Muscle of leg (tissue), 11 donors: ENCODE measurements around the gene TGM1. TPM values are rescaled to one million over a fixed set of nuclear protein-coding genes. Genes with fewer than 3 reads are reported as not detected.

ENCODE experiments used
- DNase-seq: peaks from one replicate; pipeline ENCODE4 v3.0.0; 2013
- H3K27ac ChIP-seq: one replicate; pipeline ENCODE4 v1.5.1; 2013; ENCODE audit warnings: mild to moderate bottlenecking, low read length, control low read depth
- H3K27me3 ChIP-seq: one replicate; pipeline ENCODE4 v1.6.1; 2013; ENCODE audit warnings: low read length; ENCODE audit not compliant: control insufficient read depth, insufficient read depth
- H3K36me3 ChIP-seq: one replicate; pipeline ENCODE4 v1.6.1; 2013; ENCODE audit warnings: low read length; ENCODE audit not compliant: control insufficient read depth, insufficient read depth
- H3K4me1 ChIP-seq: one replicate; pipeline ENCODE4 v1.6.1; 2013; ENCODE audit warnings: low read length; ENCODE audit not compliant: control insufficient read depth, insufficient read depth
- H3K4me3 ChIP-seq: one replicate; pipeline ENCODE4 v1.5.1; 2013; ENCODE audit warnings: low read length, control low read depth
- H3K9me3 ChIP-seq: replicated peaks from 2 replicates; pipeline ENCODE4 v1.6.1; 2013; ENCODE audit warnings: low read depth, low read length; ENCODE audit not compliant: control insufficient read depth
- WGBS: methylation state at CpG from one replicate; pipeline ENCODE4 v1.1.5; 2013; ENCODE audit warnings: missing lambda C conversion rate; ENCODE audit not compliant: insufficient coverage; 5-methylcytosine and 5-hydroxymethylcytosine counted together
- polyA plus RNA-seq, 8 donors: library from polyadenylated mRNA; unstranded; fragments of 120-200 nt; gene quantifications; one replicate each; pipeline versions ENCODE4 v1.2.1 to v1.2.3, GENCODE V29; 2013; ENCODE audit warnings: inconsistent platforms in 1 of 8, low replicate concordance in 1 of 8; ENCODE audit not compliant: insufficient read length in 8 of 8, insufficient read depth in 1 of 8
- total RNA-seq: library from RNA; stranded (reverse); fragments of 120-200 nt; gene quantifications from one replicate; pipeline ENCODE4 v1.2.4, GENCODE V29; 2013

Gene TGM1
- total and polyA plus RNA-seq, 9 donors: 0.71 to 3.0 (median 1.1) TPM

GRCh38 chr14:24291446-24292117 lies 28.6 kb upstream of the TGM1 start:
- DNase-seq: no peak
- H3K4me1 ChIP-seq: peaks cover 2% of the 10 kb centered on the region
- no peaks in the 10 kb centered on the region for H3K9me3 ChIP-seq
- H3K4me3 ChIP-seq: no peak overlapping the region
- no peak overlapping the region for H3K27ac ChIP-seq
- 81% methylated on average over 3 of the region's 3 CpGs for WGBS
- no peaks in the 10 kb centered on the region for H3K27me3 ChIP-seq
- H3K36me3 ChIP-seq: peaks cover 47% of the 10 kb centered on the region

- Histone ChIP-seq H3K27me3 (no peaks in the 10 kb centered on the region), H3K36me3 (peaks cover 39% of the 10 kb centered on the region), H3K4me1 (no peaks in the 10 kb centered on the region), H3K4me3 (no peak overlapping the region), H3K27ac (no peak overlapping the region), H3K9me3 (no peaks in the 10 kb centered on the region)
- DNase-seq: no peak
- 67% methylated on average over 4 of the region's 9 CpGs for WGBS
Observed at GRCh38 chr14:24290746-24291145, 27.8 kb upstream of the TGM1 start.

- WGBS: 100% methylated on average over 2 of the region's 6 CpGs
- Histone ChIP-seq H3K36me3 (peaks cover 34% of the 10 kb centered on the region), H3K27me3 (no peaks in the 10 kb centered on the region), H3K27ac (no peak overlapping the region), H3K9me3 (no peaks in the 10 kb centered on the region), H3K4me3 (no peak overlapping the region), H3K4me1 (no peaks in the 10 kb centered on the region)
- DNase-seq: no peak
Observed at GRCh38 chr14:24289649-24290280, 26.8 kb upstream of the TGM1 start.

GRCh38 chr14:24286996-24287395 lies 24.0 kb upstream of the TGM1 start:
- peaks cover 26% of the 10 kb centered on the region for H3K36me3 ChIP-seq
- WGBS: 92% methylated on average over 2 of the region's 5 CpGs

GRCh38 chr14:24285351-24285750 lies 22.4 kb upstream of the TGM1 start:
- WGBS: 75% methylated on average over 1 of the region's 4 CpGs
- H3K9me3 ChIP-seq: no peaks in the 10 kb centered on the region
- no peak overlapping the region for H3K4me3 ChIP-seq
- peaks cover 11% of the 10 kb centered on the region for H3K4me1 ChIP-seq
- H3K27me3 ChIP-seq: no peaks in the 10 kb centered on the region
- no peak for DNase-seq
- no peak overlapping the region for H3K27ac ChIP-seq
- H3K36me3 ChIP-seq: peaks cover 11% of the 10 kb centered on the region

More at GRCh38 chr14:24286996-24287395, 24.0 kb upstream of the TGM1 start:
- H3K9me3 ChIP-seq: no peaks in the 10 kb centered on the region
- DNase-seq: no peak
- no peak overlapping the region for H3K4me3 ChIP-seq
- H3K4me1 ChIP-seq: peaks cover 11% of the 10 kb centered on the region
- no peak overlapping the region for H3K27ac ChIP-seq
- H3K27me3 ChIP-seq: no peaks in the 10 kb centered on the region

- Histone ChIP-seq H3K9me3 (no peaks in the 10 kb centered on the region), H3K4me3 (no peak overlapping the region), H3K27me3 (no peaks in the 10 kb centered on the region), H3K36me3 (peaks cover 3% of the 10 kb centered on the region), H3K4me1 (peaks cover 11% of the 10 kb centered on the region), H3K27ac (no peak overlapping the region)
- 87% methylated on average over 5 of the region's 11 CpGs for WGBS
- no peak for DNase-seq
Observed at GRCh38 chr14:24284501-24285035, 21.6 kb upstream of the TGM1 start.

GRCh38 chr14:24283796-24284460 lies 21.0 kb upstream of the TGM1 start:
- H3K27me3 ChIP-seq: no peaks in the 10 kb centered on the region
- peaks cover 14% of the 10 kb centered on the region for H3K4me1 ChIP-seq
- H3K4me3 ChIP-seq: no peak overlapping the region
- 75% methylated on average over 4 of the region's 5 CpGs for WGBS
- no peaks in the 10 kb centered on the region for H3K9me3 ChIP-seq
- no peak overlapping the region for H3K27ac ChIP-seq
- no peaks in the 10 kb centered on the region for H3K36me3 ChIP-seq
- no peak for DNase-seq

DNA sequence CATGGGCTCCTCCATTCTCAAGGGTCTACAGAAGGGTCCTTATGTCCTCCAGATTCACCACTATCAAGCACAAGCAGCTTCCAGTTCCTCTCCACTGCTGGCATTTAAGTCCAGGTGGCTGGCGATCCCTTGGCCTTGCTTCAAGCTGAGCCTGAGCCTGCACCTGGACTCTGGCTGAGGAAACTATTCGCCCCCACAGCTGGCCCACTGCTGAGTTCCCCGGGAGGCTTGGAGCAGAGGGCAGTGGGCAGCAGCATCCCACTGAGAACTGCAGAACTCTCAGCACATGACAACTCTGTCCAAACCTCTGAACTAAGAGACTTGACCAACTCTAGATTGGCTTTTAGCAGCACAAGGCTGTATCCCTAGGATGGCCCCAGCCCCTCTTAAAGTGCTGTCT lies 19.8 kb upstream of the TGM1 start:
- no peaks in the 10 kb centered on the region for H3K36me3 ChIP-seq
- no peak for DNase-seq

GRCh38 chr14:24281636-24282035 lies 18.7 kb upstream of the TGM1 start:
- H3K27ac ChIP-seq: no peak overlapping the region
- peaks cover 14% of the 10 kb centered on the region for H3K4me1 ChIP-seq
- no peak for DNase-seq
- WGBS: 84% methylated on average over 3 of the region's 7 CpGs
- H3K4me3 ChIP-seq: no peak overlapping the region
- H3K36me3 ChIP-seq: no peaks in the 10 kb centered on the region
- no peaks in the 10 kb centered on the region for H3K9me3 ChIP-seq
- H3K27me3 ChIP-seq: no peaks in the 10 kb centered on the region

More for the DNA sequence above, 19.8 kb upstream of the TGM1 start:
- Histone ChIP-seq H3K9me3 (no peaks in the 10 kb centered on the region), H3K4me1 (peaks cover 14% of the 10 kb centered on the region), H3K27me3 (no peaks in the 10 kb centered on the region), H3K27ac (no peak overlapping the region), H3K4me3 (no peak overlapping the region)
- WGBS: 67% methylated on average over 3 of the region's 3 CpGs

- Histone ChIP-seq H3K36me3 (no peaks in the 10 kb centered on the region), H3K9me3 (no peaks in the 10 kb centered on the region), H3K27ac (no peak overlapping the region), H3K4me3 (no peak overlapping the region), H3K4me1 (peaks cover 14% of the 10 kb centered on the region), H3K27me3 (no peaks in the 10 kb centered on the region)
- 81% methylated on average over 6 of the region's 6 CpGs for WGBS
- no peak for DNase-seq
Observed at GRCh38 chr14:24280797-24281460, 18.0 kb upstream of the TGM1 start.
